Stimulated activated effector memory CD8-positive, alpha-beta T cell treated with anti-CD3 and anti-CD28 coated beads, Interleukin-12 subunit alpha, Interleukin-12 subunit beta, amount 100 ng/mL, for 72 hours (primary cell): ENCODE results near the gene SCFD2.
"Not testable (repeated sequence)": the region's sequence is repeated elsewhere in the genome, so short reads cannot be mapped to it uniquely, and the experiment has no call there.

Experiments used
- ATAC-seq: fragments of 150-1000 bp; cut with Tn5 transposase; 2 replicates; pipeline ENCODE4 v1.10.0; 2021
- DNase-seq, 2 donors: peaks; one replicate each; pipeline ENCODE4 v3.0.0; 2021 to 2022; ENCODE audit warnings: low spot score in 2 of 2
- H3K27ac Mint-ChIP-seq: one replicate; pipeline ENCODE4 v1.8.0; 2022; ENCODE audit warnings: mild to moderate bottlenecking, mixed read lengths
- H3K36me3 Mint-ChIP-seq: one replicate; pipeline ENCODE4 v1.8.0; 2022; ENCODE audit warnings: mild to moderate bottlenecking, mixed read lengths
- H3K4me1 Mint-ChIP-seq: one replicate; pipeline ENCODE4 v1.8.0; 2022; ENCODE audit warnings: mixed read lengths
- H3K4me3 Mint-ChIP-seq: one replicate; pipeline ENCODE4 v1.8.0; 2022; ENCODE audit warnings: mild to moderate bottlenecking, mixed read lengths
- H3K9me3 Mint-ChIP-seq: one replicate; pipeline ENCODE4 v1.8.0; 2022; ENCODE audit warnings: mixed read lengths

SCFD2 gene

GRCh38 chr4:53355930-53356521 is 9.8 kb downstream of the SCFD2 start:
- Mint-ChIP-seq H3K36me3 (peaks cover 22% of the 10 kb centered on the region), H3K27ac (no peak overlapping the region), H3K9me3 (no peaks in the 10 kb centered on the region), H3K4me1 (peaks cover 24% of the 10 kb centered on the region), H3K4me3 (no peak overlapping the region)
- ATAC-seq (no peak), DNase-seq (no peak)

GRCh38 chr4:53354012-53354722 is 11.7 kb downstream of the SCFD2 start:
- DNase-seq (no peak), ATAC-seq (no peak)
- Mint-ChIP-seq H3K36me3 (peaks cover 33% of the 10 kb centered on the region), H3K4me1 (peaks cover 10% of the 10 kb centered on the region), H3K4me3 (no peak overlapping the region), H3K9me3 (no peaks in the 10 kb centered on the region), H3K27ac (no peak overlapping the region)

GRCh38 chr4:53349091-53349491 is 16.8 kb downstream of the SCFD2 start:
- H3K9me3 Mint-ChIP-seq: no peaks in the 10 kb centered on the region
- H3K4me3 Mint-ChIP-seq: no peak overlapping the region
- ATAC-seq (no peak), DNase-seq (no peak)
- peaks cover 55% of the 10 kb centered on the region for H3K36me3 Mint-ChIP-seq
- no peaks in the 10 kb centered on the region for H3K4me1 Mint-ChIP-seq
- no peak overlapping the region for H3K27ac Mint-ChIP-seq

- ATAC-seq: no peak
- peaks cover 52% of the 10 kb centered on the region for H3K36me3 Mint-ChIP-seq
These were observed 17.8 kb downstream of the SCFD2 start for GRCh38 chr4:53348046-53348445.

GRCh38 chr4:53346920-53347852 is 18.7 kb downstream of the SCFD2 start:
- Mint-ChIP-seq H3K27ac (no peak overlapping the region), H3K36me3 (peaks cover 44% of the 10 kb centered on the region), H3K4me3 (no peak overlapping the region), H3K4me1 (peaks cover 7% of the 10 kb centered on the region), H3K9me3 (no peaks in the 10 kb centered on the region)
- no peak for ATAC-seq
- DNase-seq: no peak

More at GRCh38 chr4:53348046-53348445, 17.8 kb downstream of the SCFD2 start:
- peaks cover 4% of the 10 kb centered on the region for H3K4me1 Mint-ChIP-seq
- H3K27ac Mint-ChIP-seq: no peak overlapping the region
- H3K9me3 Mint-ChIP-seq: no peaks in the 10 kb centered on the region
- DNase-seq: no peak
- H3K4me3 Mint-ChIP-seq: no peak overlapping the region

GRCh38 chr4:53346392-53346791 is 19.5 kb downstream of the SCFD2 start:
- not testable (repeated sequence) for ATAC-seq, H3K4me1 Mint-ChIP-seq, H3K4me3 Mint-ChIP-seq, H3K27ac Mint-ChIP-seq, DNase-seq, H3K9me3 Mint-ChIP-seq
- peaks cover 37% of the 10 kb centered on the region for H3K36me3 Mint-ChIP-seq

- not testable (repeated sequence) for DNase-seq, H3K27ac Mint-ChIP-seq, H3K4me1 Mint-ChIP-seq, H3K9me3 Mint-ChIP-seq, H3K4me3 Mint-ChIP-seq, ATAC-seq, H3K36me3 Mint-ChIP-seq
These were observed 25.7 kb downstream of the SCFD2 start for GRCh38 chr4:53340145-53340544.

GRCh38 chr4:53334916-53335315 is 30.9 kb downstream of the SCFD2 start:
- ATAC-seq, H3K4me3 Mint-ChIP-seq, H3K9me3 Mint-ChIP-seq, H3K4me1 Mint-ChIP-seq, DNase-seq, H3K36me3 Mint-ChIP-seq, H3K27ac Mint-ChIP-seq: not testable (repeated sequence)

GRCh38 chr4:53326535-53326934 is 39.3 kb downstream of the SCFD2 start:
- H3K36me3 Mint-ChIP-seq: no peaks in the 10 kb centered on the region
- H3K4me1 Mint-ChIP-seq: peaks cover 31% of the 10 kb centered on the region
- H3K9me3 Mint-ChIP-seq: peaks cover 3% of the 10 kb centered on the region
- no peak overlapping the region for H3K27ac Mint-ChIP-seq
- no peak for DNase-seq
- no peak overlapping the region for H3K4me3 Mint-ChIP-seq
- ATAC-seq: no peak

- H3K4me3 Mint-ChIP-seq: no peak overlapping the region
- peaks cover 31% of the 10 kb centered on the region for H3K4me1 Mint-ChIP-seq
- H3K36me3 Mint-ChIP-seq: no peaks in the 10 kb centered on the region
- H3K27ac Mint-ChIP-seq: no peak overlapping the region
- ATAC-seq: no peak
- no peak for DNase-seq
- H3K9me3 Mint-ChIP-seq: no peaks in the 10 kb centered on the region
These were observed 43.2 kb downstream of the SCFD2 start for GRCh38 chr4:53322696-53323095.

GRCh38 chr4:53321984-53322289 is 43.9 kb downstream of the SCFD2 start:
- peaks cover 24% of the 10 kb centered on the region for H3K4me1 Mint-ChIP-seq
- no peak overlapping the region for H3K4me3 Mint-ChIP-seq
- no peaks in the 10 kb centered on the region for H3K36me3 Mint-ChIP-seq
- ATAC-seq: no peak
- no peak overlapping the region for H3K27ac Mint-ChIP-seq
- H3K9me3 Mint-ChIP-seq: no peaks in the 10 kb centered on the region
- DNase-seq: no peak

- ATAC-seq (peak; percentile 21), DNase-seq (no peak)
- no peak overlapping the region for H3K4me3 Mint-ChIP-seq
These were observed 44.5 kb downstream of the SCFD2 start for GRCh38 chr4:53321151-53321983.

GRCh38 chr4:53315300-53315699 is 50.6 kb downstream of the SCFD2 start:
- Mint-ChIP-seq H3K36me3 (peaks cover 25% of the 10 kb centered on the region), H3K9me3 (no peaks in the 10 kb centered on the region), H3K4me1 (peaks cover 17% of the 10 kb centered on the region), H3K4me3 (no peak overlapping the region), H3K27ac (no peak overlapping the region)
- no peak for ATAC-seq
- no peak for DNase-seq

More at GRCh38 chr4:53321151-53321983, 44.5 kb downstream of the SCFD2 start:
- H3K27ac Mint-ChIP-seq: no peak overlapping the region
- H3K9me3 Mint-ChIP-seq: no peaks in the 10 kb centered on the region
- peaks cover 21% of the 10 kb centered on the region for H3K4me1 Mint-ChIP-seq
- H3K36me3 Mint-ChIP-seq: no peaks in the 10 kb centered on the region

- Mint-ChIP-seq H3K4me1 (peaks cover 17% of the 10 kb centered on the region), H3K36me3 (peaks cover 25% of the 10 kb centered on the region), H3K27ac (no peak overlapping the region), H3K9me3 (no peaks in the 10 kb centered on the region), H3K4me3 (no peak overlapping the region)
- DNase-seq: no peak
- no peak for ATAC-seq
These were observed 51.6 kb downstream of the SCFD2 start for GRCh38 chr4:53314252-53314651.

GRCh38 chr4:53313510-53313909 is 52.4 kb downstream of the SCFD2 start:
- ATAC-seq: no peak
- peaks cover 17% of the 10 kb centered on the region for H3K4me1 Mint-ChIP-seq
- H3K27ac Mint-ChIP-seq: no peak overlapping the region

More at GRCh38 chr4:53313510-53313909, 52.4 kb downstream of the SCFD2 start:
- DNase-seq: no peak
- no peaks in the 10 kb centered on the region for H3K9me3 Mint-ChIP-seq
- H3K36me3 Mint-ChIP-seq: peaks cover 25% of the 10 kb centered on the region
- no peak overlapping the region for H3K4me3 Mint-ChIP-seq
